C4-2B (cell line): ENCODE data around the gene HS6ST1.

Source experiments
- CTCF ChIP-seq: fragments of 450-650 bp; conservative IDR thresholded peaks from 2 replicates; pipeline ENCODE4 v1.5.1; 2017; ENCODE audit warnings: mild to moderate bottlenecking
- ZFX ChIP-seq: fragments of 450-650 bp; IDR thresholded peaks from 2 replicates; pipeline ENCODE4 v1.6.1; 2017

- TF ChIP-seq CTCF = no peak
- TF ChIP-seq ZFX = no peak
Observed at GRCh38 chr2:128327180-128327964, 8.7 kb upstream of the HS6ST1 start.
